HepG2 (cell line): ENCODE data around the gene SEMA3F. TPM values are rescaled to one million over a fixed set of nuclear protein-coding genes. Genes with fewer than 3 reads are reported as not detected.

Experiments
- ATAC-seq: fragments of 200-7000 bp; cut with Tn5 transposase; 3 replicates; pipeline ENCODE4 v1.9.1; 2020; ENCODE audit warnings: mild to moderate bottlenecking, moderate library complexity
- BruUV-seq: library from RNA; stranded (reverse); fragments of 400-500 nt; replicated peaks from 2 replicates; lab custom pipeline; 2021; lab: Mats Ljungman, UMichigan
- CTCF ChIA-PET: fragments of 300-600 bp; formaldehyde crosslinking; extraction: SDS; loops from one replicate; lab custom pipeline; 2021; ENCODE audit warnings: low total read pairs, inconsistent platforms, low intra/inter-chr PET ratio; lab: Yijun Ruan, JAX
- POLR2A ChIA-PET: fragments of 350-600 bp; sonication (Branson Sonifier 250); formaldehyde crosslinking; loops from one replicate; lab custom pipeline; 2020; ENCODE audit warnings: antibody characterized with exemption, inconsistent platforms; lab: Yijun Ruan, JAX
- DNase-seq: peaks from one replicate; pipeline ENCODE4 v3.0.0-alpha.2; 2015; ENCODE audit warnings: low spot score
- FAIRE-seq: peaks from 3 replicates; lab custom pipeline; 2011; peaks lifted over from hg19 to GRCh38; lab: Jason Lieb, UNC
- H2AFZ ChIP-seq: one replicate; pipeline ENCODE4 v1.6.1; 2011; ENCODE audit warnings: low read length, inconsistent platforms
- H3K27ac ChIP-seq: fragments of 300-600 bp; 3 replicates; pipeline ENCODE4 v1.8.0; 2011; ENCODE audit warnings: mixed run types, mild to moderate bottlenecking, mixed read lengths, low read length, inconsistent platforms; ENCODE audit not compliant: insufficient read depth; ENCODE audit errors: extremely low read length
- H3K27me3 ChIP-seq, 2 experiments: fragments of 200-600 bp in 1 of 2; 2 replicates in 1 of 2; 3 replicates in 1 of 2; pipeline versions ENCODE4 v1.6.0 to v1.8.0; 2011; ENCODE audit warnings: low read length in 2 of 2, mild to moderate bottlenecking in 2 of 2, moderate library complexity in 2 of 2, inconsistent platforms in 1 of 2; ENCODE audit not compliant: insufficient read depth in 2 of 2, control insufficient read depth in 1 of 2
- H3K36me3 ChIP-seq, 2 experiments: fragments of 200-600 bp in 1 of 2; replicated peaks in 1 of 2; 2 replicates in 1 of 2; 3 replicates in 1 of 2; pipeline versions ENCODE4 v1.5.1 to v1.8.0; 2011; ENCODE audit warnings: low read length in 2 of 2, inconsistent platforms in 1 of 2; ENCODE audit not compliant: insufficient read depth in 2 of 2, control insufficient read depth in 1 of 2
- H3K4me1 ChIP-seq: 2 replicates; pipeline ENCODE4 v1.5.1; 2012; ENCODE audit warnings: low read length, inconsistent platforms; ENCODE audit not compliant: insufficient read depth
- H3K4me2 ChIP-seq: 2 replicates; pipeline ENCODE4 v1.6.0; 2011; ENCODE audit warnings: low read depth, low read length, inconsistent platforms
- H3K4me3 ChIP-seq, 3 experiments: fragments of 200-600 bp in 1 of 3; sonication (generic), shearing (Covaris generic) in 1 of 3; replicated peaks in 1 of 3; 2 replicates each; pipeline ENCODE4 v1.5.1; 2011 to 2016; ENCODE audit warnings: low read length in 3 of 3, inconsistent platforms in 2 of 3, low read depth in 2 of 3, mild to moderate bottlenecking in 2 of 3, control low read depth in 1 of 3, mixed read lengths in 1 of 3; ENCODE audit not compliant: insufficient read depth in 1 of 3
- H3K79me2 ChIP-seq: one replicate; pipeline ENCODE4 v1.6.1; 2011; ENCODE audit warnings: low read length, inconsistent platforms; ENCODE audit not compliant: insufficient read depth
- H3K9ac ChIP-seq: 2 replicates; pipeline ENCODE4 v1.6.0; 2011; ENCODE audit warnings: mild to moderate bottlenecking, low read depth, low read length, inconsistent platforms; ENCODE audit not compliant: insufficient read depth
- H3K9me3 ChIP-seq: 2 replicates; pipeline ENCODE4 v1.5.1; 2012; ENCODE audit warnings: mild to moderate bottlenecking, low read length
- H4K20me1 ChIP-seq: 2 replicates; pipeline ENCODE4 v1.6.0; 2011; ENCODE audit warnings: inconsistent platforms, mild to moderate bottlenecking, low read length, moderate library complexity; ENCODE audit not compliant: insufficient read depth
- AKAP8 ChIP-seq: sonication (generic); formaldehyde crosslinking; IDR thresholded peaks from 2 replicates; pipeline ENCODE4 v1.5.1; 2020; ENCODE audit warnings: mild to moderate bottlenecking, missing genetic modification reagents
- DPF2 ChIP-seq: sonication (generic); formaldehyde crosslinking; IDR thresholded peaks from 2 replicates; pipeline ENCODE4 v1.4.0; 2020; ENCODE audit warnings: mild to moderate bottlenecking, low read depth, missing genetic modification reagents, borderline replicate concordance
- FOSL2 ChIP-seq: sonication (generic); formaldehyde crosslinking; IDR thresholded peaks from 2 replicates; pipeline ENCODE4 v1.4.0; 2020; ENCODE audit warnings: missing genetic modification reagents
- HOXA3 ChIP-seq: sonication (generic); formaldehyde crosslinking; IDR thresholded peaks from 2 replicates; pipeline ENCODE4 v1.5.0; 2020; ENCODE audit warnings: missing genetic modification reagents
- KAT8 ChIP-seq: IDR thresholded peaks from 2 replicates; pipeline ENCODE4 v1.6.1; 2016; ENCODE audit warnings: missing genetic modification reagents, missing compliant biosample characterization
- MED13 ChIP-seq: sonication (generic); formaldehyde crosslinking; IDR thresholded peaks from 2 replicates; pipeline ENCODE4 v1.5.0; 2020; ENCODE audit warnings: missing genetic modification reagents
- MYC ChIP-seq: sonication (generic); formaldehyde crosslinking; IDR thresholded peaks from 2 replicates; pipeline ENCODE4 v1.9.0; 2021; ENCODE audit warnings: missing genetic modification reagents, borderline replicate concordance
- RFX3 ChIP-seq: IDR thresholded peaks from 2 replicates; pipeline ENCODE4 v1.6.1; 2016; ENCODE audit warnings: missing biosample characterization, missing genetic modification reagents
- SP5 ChIP-seq: IDR thresholded peaks from 2 replicates; pipeline ENCODE4 v1.6.1; 2016; ENCODE audit warnings: low read depth, borderline replicate concordance
- TFDP2 ChIP-seq: sonication (generic); formaldehyde crosslinking; IDR thresholded peaks from 2 replicates; pipeline ENCODE4 v1.4.0; 2020; ENCODE audit warnings: missing genetic modification reagents
- TFE3 ChIP-seq: IDR thresholded peaks from 2 replicates; pipeline ENCODE4 v1.6.1; 2016
- UBTF ChIP-seq: sonication (generic); formaldehyde crosslinking; IDR thresholded peaks from 2 replicates; pipeline ENCODE4 v1.4.0; 2020; ENCODE audit warnings: mild to moderate bottlenecking, missing genetic modification reagents
- ZBTB33 ChIP-seq: sonication (generic); formaldehyde crosslinking; IDR thresholded peaks from 2 replicates; pipeline ENCODE4 v1.4.0; 2020; ENCODE audit warnings: missing genetic modification reagents
- ZNF101 ChIP-seq: sonication (generic); formaldehyde crosslinking; IDR thresholded peaks from 2 replicates; pipeline ENCODE4 v1.4.0; 2020; ENCODE audit warnings: mild to moderate bottlenecking, low read depth, missing genetic modification reagents, borderline replicate concordance
- ZNF251 ChIP-seq: sonication (generic); formaldehyde crosslinking; IDR thresholded peaks from 2 replicates; pipeline ENCODE4 v1.9.0; 2021; ENCODE audit warnings: mild to moderate bottlenecking, missing genetic modification reagents
- ZNF629 ChIP-seq: sonication (generic); formaldehyde crosslinking; conservative IDR thresholded peaks from 2 replicates; pipeline ENCODE4 v1.5.0; 2020; ENCODE audit warnings: missing genetic modification reagents
- ZSCAN12 ChIP-seq: sonication (generic); formaldehyde crosslinking; IDR thresholded peaks from 2 replicates; pipeline ENCODE4 v1.9.0; 2021; ENCODE audit warnings: mild to moderate bottlenecking, missing genetic modification reagents
- ZSCAN20 ChIP-seq: sonication (generic); formaldehyde crosslinking; IDR thresholded peaks from 2 replicates; pipeline ENCODE4 v1.4.0; 2020; ENCODE audit warnings: missing genetic modification reagents, mild to moderate bottlenecking, borderline replicate concordance
- WGBS: methylation state at CpG from one replicate; pipeline ENCODE4 v1.1.6; 2017; ENCODE audit warnings: low lambda C conversion rate; 5-methylcytosine and 5-hydroxymethylcytosine counted together
- in situ Hi-C: cut with HindIII; loops from 2 replicates; pipeline ENCODE4 v1.10.0; 2017; ENCODE audit warnings: low pct_unique_long_range_greater_than_20kb; ENCODE audit not compliant: extremely low pct_ligation_motif_present
- intact Hi-C: fragments of 100-400 bp; cut with micrococcal nuclease; formaldehyde crosslinking; loops from one replicate; pipeline ENCODE4 v1.10.0; 2022; ENCODE audit not compliant: unreplicated experiment
- polyA plus RNA-seq, 8 experiments: library from polyadenylated mRNA; depleted of rRNA in 3 of 8; stranded (reverse) in 7 of 8; unstranded in 1 of 8; fragments of >200 nt; fragmentation: Illumina TruSeq in 4 of 8; extraction: Trizol in 4 of 8; gene quantifications; 2 replicates each; pipeline versions ENCODE4 v1.2.1 to v1.2.3, GENCODE V29; 2011 to 2016; ENCODE audit warnings: low read depth in 4 of 8, missing spikeins in 1 of 8, mixed read lengths in 1 of 8; ENCODE audit not compliant: insufficient read depth in 1 of 8
- total RNA-seq, 5 experiments: library from RNA; depleted of rRNA; stranded (reverse); fragments of >200 nt; fragmentation: Illumina TruSeq; extraction: Trizol; gene quantifications; 2 replicates each; pipeline ENCODE4 v1.2.3, GENCODE V29; 2016; ENCODE audit warnings: low read depth in 1 of 5

The SEMA3F gene
- total and polyA plus RNA-seq, 2 of the 13 experiments (the other 11 are each of a cell fraction or from before 2014, with no cell fraction given): 7.6 to 17.2 TPM

- no peak for TF ChIP-seq UBTF (CRISPR knock-in tag)
- no peak for TF ChIP-seq AKAP8
- peak; percentile 11; the same call in 1 of the 2 replicates for TF ChIP-seq MYC
- no peak for TF ChIP-seq MED13 (CRISPR knock-in tag)
- TF ChIP-seq ZNF251 (CRISPR knock-in tag): no peak
- TF ChIP-seq RFX3 (CRISPR knock-in tag): no peak
- no peak for TF ChIP-seq DPF2 (CRISPR knock-in tag)
- peak; percentile 96 for TF ChIP-seq ZNF629
- TF ChIP-seq ZSCAN20 (CRISPR knock-in tag): no peak
- no peak for TF ChIP-seq TFDP2 (CRISPR knock-in tag)
These were observed 14.7 kb downstream of the SEMA3F start (continued) for GRCh38 chr3:50169858-50170257.

- WGBS: 80% methylated on average over 1 of the region's 10 CpGs
- Histone ChIP-seq H3K4me1 (peaks cover 79% of the 10 kb centered on the region), H3K4me3 (peak overlapping the region in 1 of 3 experiments; percentile 29; a peak in 1 of 6 replicates), H3K9me3 (no peaks in the 10 kb centered on the region), H4K20me1 (no peaks in the 10 kb centered on the region), H3K79me2 (no peaks in the 10 kb centered on the region), H3K9ac (peak overlapping the region; percentile 46; the same call in 1 of the 2 replicates), H3K27ac (peak overlapping the region; percentile 72), H3K36me3 (peaks cover 12 to 16% of the 10 kb centered on the region in 2 experiments; a peak in 4 of 5 replicates), H3K27me3 (no peaks in the 10 kb centered on the region), H2AFZ (no peak overlapping the region), H3K4me2 (peak overlapping the region; percentile 44)
- ATAC-seq (no peak), DNase-seq (peak; percentile 48), FAIRE-seq (no peak)
- BruUV-seq: no TSS peak
- CTCF ChIA-PET: no interaction called here
- POLR2A ChIA-PET: interaction anchor here (0.9 to 3.5 kb wide), 10 partner anchors 15 to 167 kb away, joined by 3 to 23 read pairs (median 4); no protein-coding TSS in a partner anchor
- in situ Hi-C loops: no loop called here
- intact Hi-C loops: loop anchor here (5.0 kb wide), 1 partner anchor 48 kb away; no protein-coding TSS in a partner anchor
- TF ChIP-seq ZBTB33 (peak; percentile 92), HOXA3 (peak; percentile 56; the same call in 1 of the 2 replicates), ZSCAN12 (CRISPR knock-in tag) (no peak), KAT8 (CRISPR knock-in tag) (no peak), TFE3 (CRISPR knock-in tag) (peak; percentile 49; the same call in 1 of the 2 replicates), SP5 (CRISPR knock-in tag) (peak; percentile 35; the same call in 1 of the 2 replicates), FOSL2 (CRISPR knock-in tag) (peak; percentile 91), ZNF101 (no peak)
These were observed 15.6 kb downstream of the SEMA3F start for GRCh38 chr3:50170689-50171088.
